Natural killer cell (primary cell): ENCODE data around the gene IDH3G. TPM values are rescaled to one million over a fixed set of nuclear protein-coding genes. Genes with fewer than 3 reads are reported as not detected.

ENCODE experiments used
- ATAC-seq, 3 donors: fragments of 150-1000 bp in 2 of 3; fragments of 200-7000 bp in 1 of 3; cut with Tn5 transposase; 1 replicate in 1 of 3; 2 replicates in 2 of 3; pipeline ENCODE4 v1.10.0; 2021; ENCODE audit warnings: mild to moderate bottlenecking in 2 of 3, moderate library complexity in 2 of 3
- DNase-seq, 2 donors: peaks; one replicate each; pipeline versions ENCODE4 v3.0.0 to v3.0.0-alpha.2; 2013 to 2021; ENCODE audit warnings: mixed read lengths in 1 of 2
- H3K27ac ChIP-seq: one replicate; pipeline ENCODE4 v1.5.1; 2013; ENCODE audit warnings: mild to moderate bottlenecking, low read length
- H3K27me3 ChIP-seq: one replicate; pipeline ENCODE4 v1.6.1; 2013; ENCODE audit warnings: low read length; ENCODE audit not compliant: control insufficient read depth, insufficient read depth
- H3K36me3 ChIP-seq: one replicate; pipeline ENCODE4 v1.6.1; 2013; ENCODE audit warnings: low read length; ENCODE audit not compliant: control insufficient read depth, insufficient read depth
- H3K4me1 ChIP-seq: one replicate; pipeline ENCODE4 v1.6.1; 2013; ENCODE audit warnings: low read length; ENCODE audit not compliant: control insufficient read depth, insufficient read depth
- H3K4me3 ChIP-seq: one replicate; pipeline ENCODE4 v1.5.1; 2013; ENCODE audit warnings: low read length
- H3K9me3 ChIP-seq: one replicate; pipeline ENCODE4 v1.6.1; 2013; ENCODE audit warnings: low read length; ENCODE audit not compliant: control insufficient read depth, insufficient read depth
- H3K27ac Mint-ChIP-seq, 2 donors: one replicate each; pipeline ENCODE4 v1.8.0; 2022; ENCODE audit warnings: mild to moderate bottlenecking in 2 of 2, mixed read lengths in 2 of 2, moderate library complexity in 1 of 2
- H3K27me3 Mint-ChIP-seq, 2 donors: one replicate each; pipeline ENCODE4 v1.8.0; 2022; ENCODE audit warnings: low read depth in 2 of 2, mixed read lengths in 2 of 2
- H3K36me3 Mint-ChIP-seq: one replicate; pipeline ENCODE4 v1.8.0; 2022; ENCODE audit warnings: mixed read lengths
- H3K4me1 Mint-ChIP-seq, 2 donors: one replicate each; pipeline ENCODE4 v1.8.0; 2022; ENCODE audit warnings: mixed read lengths in 2 of 2
- H3K4me3 Mint-ChIP-seq: one replicate; pipeline ENCODE4 v1.8.0; 2022; ENCODE audit warnings: mild to moderate bottlenecking, moderate library complexity, mixed read lengths
- H3K9me3 Mint-ChIP-seq, 2 donors: one replicate each; pipeline ENCODE4 v1.8.0; 2022; ENCODE audit warnings: mixed read lengths in 2 of 2
- WGBS: methylation state at CpG from one replicate; pipeline ENCODE4 v1.1.7; 2013; ENCODE audit warnings: missing lambda C conversion rate; ENCODE audit not compliant: insufficient coverage; 5-methylcytosine and 5-hydroxymethylcytosine counted together
- intact Hi-C: fragments of 100-400 bp; cut with micrococcal nuclease; formaldehyde crosslinking; loops from one replicate; pipeline ENCODE4 v1.14.2; 2022
- total RNA-seq, 4 donors: library from RNA; stranded (reverse); fragments of 120-200 nt in 1 of 4; gene quantifications; one replicate each; pipeline versions ENCODE4 v1.2.3 to v1.2.4, GENCODE V29; 2013 to 2022
- TF ChIP-seq, protein P1 (sequence below): fragments of 200-600 bp; IDR thresholded peaks from one replicate; pipeline ENCODE4 v1.8.0; 2022; ENCODE audit warnings: antibody characterized with exemption

IDH3G gene
- total RNA-seq, 3 donors from 2014 or later (not counting 1 experiment from before 2014, with no cell fraction given): 70.1 to 76.5 (median 71.1) TPM

DNA sequence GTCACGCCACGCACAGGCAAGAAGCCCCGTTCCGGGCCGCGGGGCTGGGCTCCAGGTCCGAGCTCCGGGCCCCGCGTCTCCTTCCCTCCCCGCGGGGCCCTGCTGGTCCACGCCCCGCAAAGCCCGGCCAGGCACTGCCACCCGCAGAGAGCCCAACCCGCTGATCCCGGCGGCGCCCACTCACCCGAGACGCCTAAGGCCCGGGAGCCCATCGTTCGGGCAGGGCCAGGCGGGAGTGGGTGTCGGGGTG, 35.3 kb upstream of the IDH3G start:
- peaks cover 28 to 32% of the 10 kb centered on the region in 2 donors for H3K4me1 Mint-ChIP-seq
- peak overlapping the region; percentile 35 for H3K27ac ChIP-seq
- no peaks in the 10 kb centered on the region for H3K27me3 ChIP-seq
- H3K9me3 ChIP-seq: no peaks in the 10 kb centered on the region
- no peaks in the 10 kb centered on the region for H3K9me3 Mint-ChIP-seq
- ATAC-seq: peak in 1 of 3 donors; percentile 39
- no peaks in the 10 kb centered on the region for H3K27me3 Mint-ChIP-seq
- H3K36me3 ChIP-seq: no peaks in the 10 kb centered on the region
- intact Hi-C loops: no loop called here
- H3K36me3 Mint-ChIP-seq: no peaks in the 10 kb centered on the region
- under 1% methylated on average over 27 of the region's 27 CpGs for WGBS
- peak overlapping the region; percentile 87 for H3K4me3 Mint-ChIP-seq
- no peak for DNase-seq
- H3K4me1 ChIP-seq: peaks cover 47% of the 10 kb centered on the region
- H3K27ac Mint-ChIP-seq: peak overlapping the region; percentile 41 to 73
- H3K4me3 ChIP-seq: peak overlapping the region; percentile 42
- TF ChIP-seq, protein P1, sequence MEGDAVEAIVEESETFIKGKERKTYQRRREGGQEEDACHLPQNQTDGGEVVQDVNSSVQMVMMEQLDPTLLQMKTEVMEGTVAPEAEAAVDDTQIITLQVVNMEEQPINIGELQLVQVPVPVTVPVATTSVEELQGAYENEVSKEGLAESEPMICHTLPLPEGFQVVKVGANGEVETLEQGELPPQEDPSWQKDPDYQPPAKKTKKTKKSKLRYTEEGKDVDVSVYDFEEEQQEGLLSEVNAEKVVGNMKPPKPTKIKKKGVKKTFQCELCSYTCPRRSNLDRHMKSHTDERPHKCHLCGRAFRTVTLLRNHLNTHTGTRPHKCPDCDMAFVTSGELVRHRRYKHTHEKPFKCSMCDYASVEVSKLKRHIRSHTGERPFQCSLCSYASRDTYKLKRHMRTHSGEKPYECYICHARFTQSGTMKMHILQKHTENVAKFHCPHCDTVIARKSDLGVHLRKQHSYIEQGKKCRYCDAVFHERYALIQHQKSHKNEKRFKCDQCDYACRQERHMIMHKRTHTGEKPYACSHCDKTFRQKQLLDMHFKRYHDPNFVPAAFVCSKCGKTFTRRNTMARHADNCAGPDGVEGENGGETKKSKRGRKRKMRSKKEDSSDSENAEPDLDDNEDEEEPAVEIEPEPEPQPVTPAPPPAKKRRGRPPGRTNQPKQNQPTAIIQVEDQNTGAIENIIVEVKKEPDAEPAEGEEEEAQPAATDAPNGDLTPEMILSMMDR: no peak

DNA sequence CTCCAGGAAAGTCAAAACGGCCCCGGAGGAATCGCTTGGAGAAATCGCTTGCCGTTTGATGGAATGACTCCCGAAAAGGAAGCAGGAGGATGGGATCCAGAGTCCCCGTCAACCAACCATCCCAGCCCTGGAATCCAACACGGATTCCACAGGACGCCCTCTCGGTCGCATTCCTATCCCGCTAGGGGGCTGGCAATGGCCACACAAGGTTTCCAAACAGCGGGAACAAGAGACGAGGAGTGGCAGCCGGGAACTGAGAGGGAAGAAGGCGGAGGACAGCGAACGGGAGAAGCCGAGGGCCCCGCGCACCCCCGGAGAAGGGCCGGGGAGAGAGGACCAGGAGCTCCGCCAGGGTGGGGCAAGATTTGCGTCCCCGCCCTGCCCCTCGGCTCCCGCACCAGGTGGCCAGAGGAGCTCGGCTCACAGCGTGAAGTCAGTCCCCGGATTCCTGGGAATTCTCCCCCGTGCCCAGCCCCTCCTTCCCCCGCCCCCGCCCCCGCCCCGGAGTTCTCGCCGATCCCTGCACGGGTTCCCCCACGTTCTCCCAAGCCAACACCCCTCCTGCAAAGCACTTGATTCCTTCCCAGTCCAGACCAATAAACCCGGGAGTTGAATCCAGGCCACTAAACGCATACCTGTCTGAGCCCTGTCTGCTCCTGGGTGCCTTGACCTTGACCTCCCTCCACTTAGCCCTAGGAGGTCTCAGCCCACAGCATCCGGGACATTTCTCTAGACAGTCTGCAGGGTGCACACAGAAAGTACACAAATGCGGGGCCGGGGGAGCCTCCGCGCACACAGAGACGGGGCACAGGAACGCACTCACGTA, 34.8 kb upstream of the IDH3G start:
- 30% methylated on average over 42 of the region's 50 CpGs for WGBS
- Mint-ChIP-seq H3K36me3 (no peaks in the 10 kb centered on the region), H3K27ac (peak overlapping the region; percentile 66 to 73), H3K4me1 (peaks cover 32 to 37% of the 10 kb centered on the region in 2 donors), H3K27me3 (no peaks in the 10 kb centered on the region), H3K9me3 (no peaks in the 10 kb centered on the region), H3K4me3 (peak overlapping the region; percentile 87)
- DNase-seq: peak in 1 of 2 donors; percentile 36
- ATAC-seq: peak in 2 of 3 donors; percentile 41 to 51
- Histone ChIP-seq H3K36me3 (no peaks in the 10 kb centered on the region), H3K27ac (peak overlapping the region; percentile 35), H3K4me3 (peak overlapping the region; percentile 42), H3K9me3 (no peaks in the 10 kb centered on the region), H3K4me1 (peaks cover 53% of the 10 kb centered on the region), H3K27me3 (no peaks in the 10 kb centered on the region)
- TF ChIP-seq, protein P1: no peak
- intact Hi-C loops: no loop called here

DNA sequence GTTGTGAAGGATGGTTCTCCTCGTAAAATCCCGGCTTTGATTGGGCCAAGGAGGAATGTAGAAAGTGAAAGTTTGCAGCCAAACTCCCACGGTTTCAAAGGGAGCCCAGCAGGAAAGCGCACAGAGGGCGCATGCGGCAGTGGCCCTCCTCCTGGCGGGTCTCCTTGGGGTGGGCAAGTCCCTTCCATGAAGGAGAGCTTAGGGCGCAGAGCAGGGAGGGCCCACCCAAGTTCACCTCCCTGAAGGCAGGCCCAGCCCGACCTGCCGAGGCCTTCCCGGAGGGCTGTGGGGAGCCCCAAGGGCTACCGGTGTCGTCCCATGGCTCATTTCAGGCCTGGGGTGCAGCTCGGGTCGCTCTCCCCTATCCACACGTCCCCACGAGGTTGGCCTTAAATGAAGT, 34.1 kb upstream of the IDH3G start:
- no peak overlapping the region for H3K4me3 ChIP-seq
- H3K36me3 ChIP-seq: no peaks in the 10 kb centered on the region
- Mint-ChIP-seq H3K4me3 (peak overlapping the region; percentile 63), H3K9me3 (no peaks in the 10 kb centered on the region), H3K4me1 (peaks cover 36 to 43% of the 10 kb centered on the region in 2 donors), H3K36me3 (no peaks in the 10 kb centered on the region), H3K27me3 (no peaks in the 10 kb centered on the region), H3K27ac (peak overlapping the region; percentile 22 to 66)
- DNase-seq: no peak
- no peaks in the 10 kb centered on the region for H3K27me3 ChIP-seq
- TF ChIP-seq, protein P1: no peak
- intact Hi-C loops: no loop called here
- no peak overlapping the region for H3K27ac ChIP-seq
- WGBS: 67% methylated on average over 17 of the region's 17 CpGs
- H3K4me1 ChIP-seq: peaks cover 58% of the 10 kb centered on the region
- no peak for ATAC-seq
- no peaks in the 10 kb centered on the region for H3K9me3 ChIP-seq

DNA sequence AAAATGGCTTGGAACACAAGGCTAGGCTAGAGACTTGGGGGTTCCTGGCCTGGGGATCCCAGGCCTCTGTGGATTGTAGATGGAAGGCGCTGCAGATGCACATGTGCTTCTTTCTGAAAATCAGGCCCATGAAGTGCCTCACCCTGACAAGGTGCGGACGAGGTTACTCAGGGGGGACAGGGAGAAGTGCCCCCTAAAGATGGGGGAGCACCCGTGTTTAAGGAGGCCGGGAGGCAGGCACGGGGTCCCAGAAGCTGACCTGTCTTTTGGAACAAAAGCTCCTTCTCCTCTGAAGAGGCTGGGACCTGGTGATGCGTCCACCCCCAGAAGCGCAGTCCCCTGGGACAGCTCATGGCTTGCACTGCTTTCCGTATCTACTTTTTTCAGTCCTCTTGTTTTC, 33.7 kb upstream of the IDH3G start:
- Histone ChIP-seq H3K9me3 (no peaks in the 10 kb centered on the region), H3K4me3 (no peak overlapping the region), H3K36me3 (no peaks in the 10 kb centered on the region), H3K27me3 (no peaks in the 10 kb centered on the region), H3K27ac (no peak overlapping the region), H3K4me1 (peaks cover 60% of the 10 kb centered on the region)
- Mint-ChIP-seq H3K36me3 (no peaks in the 10 kb centered on the region), H3K27me3 (no peaks in the 10 kb centered on the region), H3K4me1 (peaks cover 37 to 43% of the 10 kb centered on the region in 2 donors), H3K4me3 (peak overlapping the region; percentile 77), H3K27ac (peak overlapping the region; percentile 46 to 66), H3K9me3 (no peaks in the 10 kb centered on the region)
- DNase-seq (no peak), ATAC-seq (no peak)
- intact Hi-C loops: no loop called here
- WGBS: 88% methylated on average over 7 of the region's 9 CpGs
- TF ChIP-seq, protein P1: no peak
